IMR-90 (cell line): ENCODE measurements around the gene THRA. TPM values are rescaled to one million over a fixed set of nuclear protein-coding genes. Genes with fewer than 3 reads are reported as not detected.

Experiments used
- ATAC-seq: fragments of 200-7000 bp; cut with Tn5 transposase; 2 replicates; pipeline ENCODE4 v1.9.1; 2020; ENCODE audit warnings: low read depth, mild to moderate bottlenecking, moderate library complexity
- BruUV-seq: library from RNA; stranded (reverse); fragments of 400-500 nt; replicated peaks from 2 replicates; lab custom pipeline; 2021; lab: Mats Ljungman, UMichigan
- CTCF ChIA-PET: fragments of 300-600 bp; formaldehyde crosslinking; extraction: SDS; loops from one replicate; lab custom pipeline; 2021; ENCODE audit warnings: antibody characterized with exemption; lab: Yijun Ruan, JAX
- POLR2A ChIA-PET: fragments of 300-600 bp; sonication (Branson Sonifier 250); formaldehyde crosslinking; loops from one replicate; lab custom pipeline; 2022; ENCODE audit warnings: antibody characterized with exemption; ENCODE audit not compliant: unreplicated experiment; lab: Charles Lee
- DNase-seq: peaks from one replicate; pipeline ENCODE4 v3.0.0; 2013
- H2AFZ ChIP-seq: replicated peaks from 2 replicates; pipeline ENCODE3; 2013; ENCODE audit warnings: low read length, mild to moderate bottlenecking; ENCODE audit not compliant: poor library complexity
- H2AK5ac ChIP-seq: 2 replicates; pipeline ENCODE4 v1.6.1; 2013; ENCODE audit warnings: low read depth, low read length, inconsistent platforms
- H2AK9ac ChIP-seq: replicated peaks from 2 replicates; pipeline ENCODE3; 2013; ENCODE audit warnings: mild to moderate bottlenecking, low read depth, low read length, moderate library complexity; ENCODE audit not compliant: poor library complexity
- H2BK120ac ChIP-seq: 2 replicates; pipeline ENCODE4 v1.6.1; 2013; ENCODE audit warnings: low read depth, low read length, inconsistent platforms
- H2BK15ac ChIP-seq: 3 replicates; pipeline ENCODE4 v1.6.1; 2013; ENCODE audit warnings: low read depth, low read length, inconsistent platforms
- H2BK20ac ChIP-seq: 2 replicates; pipeline ENCODE4 v1.6.1; 2013; ENCODE audit warnings: low read depth, mild to moderate bottlenecking, inconsistent platforms, low read length, moderate library complexity
- H2BK5ac ChIP-seq: 2 replicates; pipeline ENCODE4 v1.6.1; 2013; ENCODE audit warnings: mild to moderate bottlenecking, low read depth, low read length, inconsistent platforms; ENCODE audit not compliant: poor library complexity, severe bottlenecking
- H3K14ac ChIP-seq: replicated peaks from 2 replicates; pipeline ENCODE4 v1.6.1; 2013; ENCODE audit warnings: low read depth, low read length, inconsistent platforms
- H3K18ac ChIP-seq: 2 replicates; pipeline ENCODE4 v1.6.1; 2013; ENCODE audit warnings: low read depth, low read length, control low read depth
- H3K23ac ChIP-seq: 2 replicates; pipeline ENCODE4 v1.6.1; 2013; ENCODE audit warnings: low read depth, low read length, inconsistent platforms
- H3K27ac ChIP-seq: 2 replicates; pipeline ENCODE4 v1.5.1; 2013; ENCODE audit warnings: mild to moderate bottlenecking, control low read depth, low read length; ENCODE audit not compliant: insufficient read depth
- H3K27me3 ChIP-seq: 2 replicates; pipeline ENCODE4 v1.6.1; 2013; ENCODE audit warnings: low read length; ENCODE audit not compliant: control insufficient read depth, insufficient read depth
- H3K36me3 ChIP-seq: 2 replicates; pipeline ENCODE4 v1.6.1; 2013; ENCODE audit warnings: low read length, mixed read lengths; ENCODE audit not compliant: control insufficient read depth, insufficient read depth
- H3K4ac ChIP-seq: 2 replicates; pipeline ENCODE4 v1.6.1; 2013; ENCODE audit warnings: low read depth, low read length, inconsistent platforms
- H3K4me1 ChIP-seq: 2 replicates; pipeline ENCODE4 v1.6.1; 2013; ENCODE audit warnings: low read length, mixed read lengths; ENCODE audit not compliant: control insufficient read depth, insufficient read depth
- H3K4me2 ChIP-seq: 2 replicates; pipeline ENCODE4 v1.6.1; 2013; ENCODE audit warnings: low read depth, mild to moderate bottlenecking, control low read depth, low read length, moderate library complexity
- H3K4me3 ChIP-seq: 2 replicates; pipeline ENCODE4 v1.5.1; 2013; ENCODE audit warnings: low read depth, mild to moderate bottlenecking, control low read depth, low read length, moderate library complexity; ENCODE audit not compliant: insufficient read depth
- H3K56ac ChIP-seq: 2 replicates; pipeline ENCODE4 v1.6.1; 2013; ENCODE audit warnings: low read length, inconsistent platforms; ENCODE audit not compliant: insufficient read depth; ENCODE audit errors: extremely low read depth
- H3K79me1 ChIP-seq, 2 experiments: 2 replicates each; pipeline ENCODE4 v1.6.1; 2013; ENCODE audit warnings: low read length in 2 of 2, inconsistent platforms in 1 of 2, low read depth in 1 of 2
- H3K9ac ChIP-seq: 2 replicates; pipeline ENCODE4 v1.6.1; 2013; ENCODE audit warnings: low read depth, low read length, control low read depth
- H3K9me1 ChIP-seq: 2 replicates; pipeline ENCODE4 v1.6.1; 2013; ENCODE audit warnings: low read length, inconsistent platforms; ENCODE audit not compliant: insufficient read depth
- H3K9me3 ChIP-seq: 2 replicates; pipeline ENCODE4 v1.6.1; 2013; ENCODE audit warnings: low read length; ENCODE audit not compliant: control insufficient read depth, insufficient read depth
- H4K20me1 ChIP-seq: 2 replicates; pipeline ENCODE4 v1.6.1; 2013; ENCODE audit warnings: low read length, inconsistent platforms; ENCODE audit not compliant: insufficient read depth
- H4K5ac ChIP-seq: 2 replicates; pipeline ENCODE4 v1.6.1; 2013; ENCODE audit warnings: mild to moderate bottlenecking, low read depth, low read length, control low read depth
- H4K8ac ChIP-seq, 2 experiments: 2 replicates each; pipeline ENCODE4 v1.6.1; 2013; ENCODE audit warnings: low read depth in 2 of 2, low read length in 2 of 2, control low read depth in 1 of 2, inconsistent platforms in 1 of 2
- H4K91ac ChIP-seq: 2 replicates; pipeline ENCODE4 v1.6.1; 2013; ENCODE audit warnings: low read depth, low read length, inconsistent platforms; ENCODE audit not compliant: insufficient read depth
- BHLHE40 ChIP-seq: fragments of 150-350 bp; IDR thresholded peaks from 2 replicates; pipeline ENCODE4 v1.6.1; 2016; ENCODE audit warnings: mild to moderate bottlenecking, low read depth, low read length
- CEBPB ChIP-seq: IDR thresholded peaks from 2 replicates; pipeline ENCODE4 v1.6.1; 2012; ENCODE audit warnings: low read depth, low read length, improper control_type of control experiment
- CHD1 ChIP-seq: IDR thresholded peaks from 2 replicates; pipeline ENCODE4 v1.6.1; 2012; ENCODE audit warnings: low read depth, low read length, improper control_type of control experiment
- CTCF ChIP-seq: conservative IDR thresholded peaks from 2 replicates; pipeline ENCODE4 v1.5.1; 2012; ENCODE audit warnings: mild to moderate bottlenecking, low read depth, low read length, improper control_type of control experiment
- ELK1 ChIP-seq: fragments of 150-350 bp; IDR thresholded peaks from 2 replicates; pipeline ENCODE4 v1.6.1; 2016; ENCODE audit warnings: low read depth, mild to moderate bottlenecking, low read length, moderate library complexity, borderline replicate concordance
- FOS ChIP-seq: fragments of 150-350 bp; IDR thresholded peaks from 2 replicates; pipeline ENCODE4 v1.6.1; 2016; ENCODE audit warnings: low read depth, low read length
- MXI1 ChIP-seq: IDR thresholded peaks from 2 replicates; pipeline ENCODE4 v1.6.1; 2012; ENCODE audit warnings: low read depth, mild to moderate bottlenecking, low read length, moderate library complexity, borderline replicate concordance
- NFE2L2 ChIP-seq: fragments of 150-350 bp; IDR thresholded peaks from 2 replicates; pipeline ENCODE4 v1.6.1; 2016; ENCODE audit warnings: low read depth, mild to moderate bottlenecking, low read length
- POLR2A ChIP-seq: IDR thresholded peaks from 2 replicates; pipeline ENCODE4 v1.6.1; 2012; ENCODE audit warnings: mild to moderate bottlenecking, low read depth, low read length
- RAD21 ChIP-seq: IDR thresholded peaks from 2 replicates; pipeline ENCODE4 v1.6.1; 2012; ENCODE audit warnings: low read length, improper control_type of control experiment
- RCOR1 ChIP-seq: IDR thresholded peaks from 2 replicates; pipeline ENCODE4 v1.6.1; 2012; ENCODE audit warnings: mild to moderate bottlenecking, low read length, improper control_type of control experiment; ENCODE audit not compliant: insufficient replicate concordance
- RFX5 ChIP-seq: IDR thresholded peaks from 2 replicates; pipeline ENCODE4 v1.8.0; 2012; ENCODE audit warnings: low read depth, mild to moderate bottlenecking, low read length, moderate library complexity
- SMC3 ChIP-seq: fragments of 150-350 bp; IDR thresholded peaks from 2 replicates; pipeline ENCODE4 v1.6.1; 2016; ENCODE audit warnings: low read depth, mild to moderate bottlenecking, antibody characterized with exemption, low read length, moderate library complexity
- USF2 ChIP-seq: fragments of 150-350 bp; IDR thresholded peaks from 2 replicates; pipeline ENCODE4 v1.6.1; 2017; ENCODE audit warnings: mild to moderate bottlenecking, antibody characterized with exemption, low read length, low read depth
- WGBS, 2 experiments: methylation state at CpG; one replicate each; pipeline versions ENCODE4 v1.1.5 to v1.1.7; 2013; ENCODE audit warnings: missing lambda C conversion rate in 2 of 2; ENCODE audit not compliant: insufficient read length in 1 of 2; ENCODE audit errors: extremely low coverage in 2 of 2; 5-methylcytosine and 5-hydroxymethylcytosine counted together
- dilution Hi-C: fragments of 300-500 bp; cut with HindIII; formaldehyde crosslinking; loops from one replicate; pipeline ENCODE4 v1.14.3; 2018; ENCODE audit warnings: low sequenced_read_pairs; ENCODE audit not compliant: unreplicated experiment
- in situ Hi-C: fragments of 300-500 bp; cut with MboI; formaldehyde crosslinking; loops from 3 replicates; pipeline ENCODE4 v1.14.3; 2019; ENCODE audit warnings: low sequenced_read_pairs, inconsistent platforms, mixed read lengths
- intact Hi-C: fragments of 100-400 bp; cut with micrococcal nuclease; formaldehyde crosslinking; loops from 2 replicates; pipeline ENCODE4 v1.10.0; 2022
- polyA plus RNA-seq, 3 experiments: library from polyadenylated mRNA; depleted of rRNA; stranded (reverse); fragments of >200 nt; gene quantifications; 2 replicates each; pipeline ENCODE4 v1.2.3, GENCODE V29; 2012; ENCODE audit warnings: low replicate concordance in 1 of 3
- total RNA-seq: library from RNA; depleted of rRNA; stranded (reverse); fragments of >200 nt; gene quantifications from 2 replicates; pipeline ENCODE4 v1.2.3, GENCODE V29; 2012

Gene THRA
- total and polyA plus RNA-seq, 2 of the 4 experiments (the other 2 are of a cell fraction): 22.0 to 23.4 TPM

- Histone ChIP-seq H3K27ac (peak overlapping the region; percentile 76; the same call in 1 of the 2 replicates), H3K56ac (peak overlapping the region; percentile 35; the same call in 1 of the 2 replicates), H2BK5ac (peak overlapping the region; percentile 75), H4K5ac (peak overlapping the region; percentile 44), H2BK120ac (peak overlapping the region; percentile 93), H4K20me1 (peaks cover 5% of the 10 kb centered on the region; the same call in 1 of the 2 replicates), H3K18ac (peak overlapping the region; percentile 22), H2AK5ac (peak overlapping the region; percentile 87), H2BK20ac (peak overlapping the region; percentile 22), H3K4me1 (peaks cover 58% of the 10 kb centered on the region), H4K91ac (peak overlapping the region; percentile 79), H3K4me3 (no peak overlapping the region), H3K14ac (peak overlapping the region; percentile 69), H3K23ac (peak overlapping the region; percentile 61; the same call in 1 of the 2 replicates), H2AK9ac (peak overlapping the region; percentile 84), H2BK15ac (peak overlapping the region; percentile 1; the same call in 1 of the 3 replicates), H3K36me3 (no peaks in the 10 kb centered on the region), H3K27me3 (no peaks in the 10 kb centered on the region), H4K8ac (peak overlapping the region; percentile 8 to 9; a peak in 3 of 4 replicates), H3K9me3 (no peaks in the 10 kb centered on the region), H2AFZ (peak overlapping the region; percentile 63), H3K9me1 (peaks cover 28% of the 10 kb centered on the region), H3K4ac (peak overlapping the region; percentile 90), H3K9ac (peak overlapping the region; percentile 49), H3K79me1 (peaks cover 0 to 43% of the 10 kb centered on the region in 2 experiments; a peak in 2 of 4 replicates), H3K4me2 (peak overlapping the region; percentile 51; the same call in 1 of the 2 replicates)
- in situ Hi-C loops (no loop called here), dilution Hi-C loops (no loop called here), intact Hi-C loops (loop anchor here (2.0 kb wide), 1 partner anchor 41 kb away; no protein-coding TSS in a partner anchor)
- POLR2A ChIA-PET: no interaction called here
- ATAC-seq (no peak), DNase-seq (no peak)
- no TSS peak for BruUV-seq
- CTCF ChIA-PET: interaction anchor here (0.7 to 2.1 kb wide), 8 partner anchors 9 to 96 kb away, joined by 3 to 12 read pairs (median 4); partner anchors contain the start of gene MED24
- no CpG with 5 or more reads among the region's 3 CpGs for WGBS, 2 experiments
- no peak for TF ChIP-seq SMC3
- no peak for TF ChIP-seq RAD21
- TF ChIP-seq BHLHE40: no peak
- no peak for TF ChIP-seq RFX5
- no peak for TF ChIP-seq CTCF
- TF ChIP-seq CEBPB: no peak
- no peak for TF ChIP-seq FOS
- no peak for TF ChIP-seq CHD1
- no peak for TF ChIP-seq MXI1
- no peak for TF ChIP-seq USF2
- no peak for TF ChIP-seq POLR2A
- TF ChIP-seq ELK1: no peak
- no peak for TF ChIP-seq NFE2L2
- TF ChIP-seq RCOR1: no peak
Measured at GRCh38 chr17:40110026-40110845, 47.5 kb downstream of the THRA start.
